HEK293T (cell line): ENCODE results near the gene FNDC3B.

Source experiments
- BHLHE40 ChIP-seq: fragments of 450-650 bp; IDR thresholded peaks from 2 replicates; pipeline ENCODE4 v1.6.1; 2016; ENCODE audit warnings: mild to moderate bottlenecking, moderate library complexity, borderline replicate concordance
- CTBP1 ChIP-seq: fragments of 450-650 bp; IDR thresholded peaks from 2 replicates; pipeline ENCODE4 v1.6.1; 2016; ENCODE audit warnings: borderline replicate concordance
- ELF4 ChIP-seq: fragments of 450-650 bp; IDR thresholded peaks from 2 replicates; pipeline ENCODE4 v1.6.1; 2017; ENCODE audit warnings: antibody characterized with exemption
- FOXA1 ChIP-seq: fragments of 450-650 bp; IDR thresholded peaks from 2 replicates; pipeline ENCODE4 v1.6.1; 2016; ENCODE audit warnings: mild to moderate bottlenecking
- FOXK2 ChIP-seq: fragments of 450-650 bp; IDR thresholded peaks from 2 replicates; pipeline ENCODE4 v1.6.1; 2016; ENCODE audit warnings: mild to moderate bottlenecking
- HDGF ChIP-seq: fragments of 450-650 bp; IDR thresholded peaks from 2 replicates; pipeline ENCODE4 v1.6.1; 2017; ENCODE audit warnings: antibody characterized with exemption, borderline replicate concordance
- LEF1 ChIP-seq: fragments of 450-650 bp; IDR thresholded peaks from 2 replicates; pipeline ENCODE4 v1.6.1; 2017; ENCODE audit warnings: mild to moderate bottlenecking, borderline replicate concordance
- NFRKB ChIP-seq: fragments of 450-650 bp; IDR thresholded peaks from 2 replicates; pipeline ENCODE4 v1.6.1; 2016; ENCODE audit warnings: mild to moderate bottlenecking, moderate library complexity
- PKNOX1 ChIP-seq: fragments of 450-650 bp; IDR thresholded peaks from 2 replicates; pipeline ENCODE4 v1.6.1; 2016
- SP1 ChIP-seq: fragments of 450-650 bp; IDR thresholded peaks from 2 replicates; pipeline ENCODE4 v1.6.1; 2017
- SUZ12 ChIP-seq: fragments of 450-650 bp; IDR thresholded peaks from 2 replicates; pipeline ENCODE4 v1.6.1; 2016; ENCODE audit warnings: mild to moderate bottlenecking
- TARDBP ChIP-seq: fragments of 450-650 bp; IDR thresholded peaks from 2 replicates; pipeline ENCODE4 v1.6.1; 2016
- ZNF384 ChIP-seq: fragments of 450-650 bp; IDR thresholded peaks from 2 replicates; pipeline ENCODE4 v1.6.1; 2016

GRCh38 chr3:172159962-172160538, 120.7 kb downstream of the FNDC3B start:
- no peak for TF ChIP-seq SP1
- no peak for TF ChIP-seq CTBP1
- no peak for TF ChIP-seq FOXK2
- TF ChIP-seq SUZ12 = no peak
- TF ChIP-seq FOXA1 = no peak
- no peak for TF ChIP-seq ELF4
- TF ChIP-seq TARDBP = no peak
- TF ChIP-seq PKNOX1 = no peak
- TF ChIP-seq BHLHE40 = no peak
- no peak for TF ChIP-seq LEF1
- no peak for TF ChIP-seq HDGF
- TF ChIP-seq NFRKB = no peak
- no peak for TF ChIP-seq ZNF384
